HG03575 (cell line): ENCODE measurements around the gene KRTAP12-3.

Source experiments
- ATAC-seq: cut with Tn5 transposase; IDR thresholded peaks from one replicate; pipeline ENCODE4 v1.9.1; 2021; ENCODE audit not compliant: unreplicated experiment, insufficient number of reproducible peaks, low FRiP score; ENCODE audit errors: extremely low read depth

The KRTAP12-3 gene

DNA sequence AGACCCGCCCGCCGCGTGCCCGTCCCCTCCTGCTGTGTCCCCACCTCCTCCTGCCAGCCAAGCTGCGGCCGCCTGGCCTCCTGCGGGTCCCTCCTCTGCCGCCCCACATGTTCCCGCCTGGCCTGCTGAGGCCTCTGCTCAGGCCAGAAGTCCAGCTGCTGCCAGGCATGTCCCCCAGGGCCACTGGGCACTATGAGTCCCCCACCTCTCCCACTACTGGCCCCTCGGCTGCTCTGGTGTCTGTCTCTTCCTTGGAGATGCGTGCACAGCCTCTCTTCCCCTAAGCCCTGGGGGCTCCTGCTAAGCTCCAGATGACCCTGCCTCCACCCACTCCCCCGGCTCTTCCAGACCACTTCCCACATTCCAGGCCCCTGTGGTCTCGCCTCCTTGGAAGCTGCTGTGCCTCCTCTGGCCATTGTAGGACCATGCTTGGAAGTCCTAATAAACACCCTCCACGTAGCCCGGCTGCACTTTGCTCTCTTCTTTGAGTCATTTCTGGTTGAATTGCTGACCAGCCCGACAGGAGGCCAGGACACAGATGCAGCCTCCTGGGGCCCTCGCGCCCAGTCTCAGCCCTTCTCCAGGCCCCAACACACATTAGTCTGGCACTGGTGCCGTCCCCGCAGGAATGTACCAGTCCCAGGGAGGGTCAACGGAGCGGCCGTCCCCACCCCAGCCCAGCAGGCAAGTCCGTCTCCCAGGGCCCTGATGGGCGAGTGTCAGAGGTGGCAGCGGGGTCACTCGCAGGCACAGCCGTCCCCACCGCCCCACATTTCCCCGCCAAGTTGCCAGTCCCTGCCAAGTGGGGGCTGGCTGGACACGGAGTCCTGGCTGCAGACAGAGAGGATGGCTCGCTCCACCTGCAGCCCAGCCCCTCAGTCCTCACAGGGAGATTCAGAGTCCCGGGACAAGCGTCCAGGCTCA lies 40.3 kb downstream of the KRTAP12-3 start:
- no peak for ATAC-seq

- no peak for ATAC-seq
Measured at GRCh38 chr21:44699502-44700001, 41.8 kb downstream of the KRTAP12-3 start.

GRCh38 chr21:44700101-44701022 lies 42.6 kb downstream of the KRTAP12-3 start:
- ATAC-seq = no peak

DNA sequence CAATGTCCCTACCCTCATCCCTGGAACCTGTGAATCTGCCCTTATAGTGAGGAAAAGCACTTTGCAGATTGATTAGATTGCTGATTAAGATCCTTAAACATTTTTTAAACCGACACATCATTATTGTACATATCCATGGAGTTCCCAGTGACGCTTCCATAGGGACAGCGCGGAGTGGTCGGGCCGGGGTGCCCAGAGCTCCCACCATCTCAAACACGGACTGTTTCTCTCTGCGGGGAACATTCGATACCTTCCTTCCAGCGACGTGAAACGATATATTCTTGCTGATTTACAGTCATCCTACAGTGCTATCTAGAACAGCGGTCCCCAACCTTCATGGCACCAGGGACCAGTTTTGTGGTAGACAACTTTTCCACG lies 43.3 kb downstream of the KRTAP12-3 start:
- ATAC-seq = no peak

GRCh38 chr21:44701541-44701940 lies 43.8 kb downstream of the KRTAP12-3 start:
- no peak for ATAC-seq

DNA sequence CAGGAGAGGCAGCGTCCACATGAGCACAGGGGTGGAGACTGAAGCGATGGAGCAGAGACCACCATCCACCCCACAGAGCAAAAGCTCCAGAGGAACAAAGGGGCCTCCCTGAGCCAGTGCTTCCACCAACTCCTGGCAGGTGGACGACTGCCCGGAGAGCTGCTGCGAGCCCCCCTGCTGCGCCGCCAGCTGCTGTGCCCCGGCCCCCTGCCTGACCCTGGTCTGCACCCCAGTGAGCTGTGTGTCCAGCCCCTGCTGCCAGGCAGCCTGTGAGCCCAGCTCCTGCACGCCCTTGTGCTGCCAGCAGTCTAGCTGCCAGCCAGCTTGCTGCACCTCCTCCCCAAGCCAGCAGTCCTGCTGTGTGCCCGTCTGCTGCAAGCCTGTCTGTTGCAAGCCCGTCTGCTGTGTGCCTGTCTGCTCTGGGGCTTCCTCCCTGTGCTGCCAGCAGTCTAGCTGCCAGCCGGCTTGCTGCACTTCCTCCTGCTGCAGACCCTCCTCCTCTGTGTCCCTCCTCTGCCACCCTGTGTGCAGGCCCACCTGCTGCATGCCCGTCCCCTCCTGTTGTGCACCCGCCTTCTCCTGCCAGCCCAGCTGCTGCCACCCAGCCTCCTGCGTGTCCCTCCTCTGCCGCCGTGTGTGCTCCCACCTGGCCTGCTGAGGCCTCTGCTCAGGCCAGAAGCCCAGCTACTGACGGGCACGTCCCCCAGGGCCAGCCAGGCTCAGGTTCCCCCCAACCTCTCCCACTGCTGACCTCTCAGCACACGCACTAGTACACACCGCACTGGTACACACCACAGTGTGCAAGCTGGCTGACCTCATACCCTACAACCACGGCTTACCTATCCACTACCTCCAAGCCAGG lies 44.6 kb downstream of the KRTAP12-3 start:
- no peak for ATAC-seq

DNA sequence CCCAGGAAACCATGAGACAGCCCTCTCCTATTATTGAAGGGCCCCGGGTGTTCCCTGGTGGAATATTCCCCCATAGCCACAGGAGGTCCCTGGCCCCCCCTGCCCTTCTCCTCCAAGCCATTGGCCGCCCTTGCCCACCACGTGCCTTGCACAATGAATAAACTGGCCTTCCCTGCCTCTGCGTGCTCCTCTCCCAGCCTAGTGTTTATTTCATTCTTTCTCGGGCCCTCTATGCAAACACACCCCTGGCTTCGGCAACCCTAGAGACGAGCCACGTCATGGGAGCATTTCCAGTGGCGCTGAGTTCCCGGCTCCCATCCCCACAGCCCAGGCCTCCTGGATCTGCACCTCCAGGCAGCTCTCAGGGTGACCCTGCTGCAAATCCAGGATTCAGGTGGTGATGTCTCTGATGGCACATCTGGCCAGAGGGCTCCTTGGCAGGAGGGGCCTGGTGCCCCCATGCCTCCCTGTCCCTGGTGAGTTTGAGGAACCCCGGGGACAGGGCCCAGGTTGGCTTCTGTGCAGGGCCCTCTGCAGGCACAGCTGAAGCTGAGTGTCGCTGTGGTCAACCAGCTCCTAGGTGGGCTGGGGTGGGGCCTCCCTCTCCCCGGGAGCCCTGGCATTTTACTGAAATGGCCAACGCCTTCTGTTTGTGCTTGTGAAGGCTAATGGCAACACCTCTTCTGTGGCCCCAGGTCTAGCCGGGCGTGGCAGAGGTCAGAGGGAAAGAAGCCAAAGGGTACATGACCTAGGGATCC lies 45.4 kb downstream of the KRTAP12-3 start:
- no peak for ATAC-seq

- ATAC-seq = no peak
Measured at GRCh38 chr21:44703731-44704635, 46.3 kb downstream of the KRTAP12-3 start.

DNA sequence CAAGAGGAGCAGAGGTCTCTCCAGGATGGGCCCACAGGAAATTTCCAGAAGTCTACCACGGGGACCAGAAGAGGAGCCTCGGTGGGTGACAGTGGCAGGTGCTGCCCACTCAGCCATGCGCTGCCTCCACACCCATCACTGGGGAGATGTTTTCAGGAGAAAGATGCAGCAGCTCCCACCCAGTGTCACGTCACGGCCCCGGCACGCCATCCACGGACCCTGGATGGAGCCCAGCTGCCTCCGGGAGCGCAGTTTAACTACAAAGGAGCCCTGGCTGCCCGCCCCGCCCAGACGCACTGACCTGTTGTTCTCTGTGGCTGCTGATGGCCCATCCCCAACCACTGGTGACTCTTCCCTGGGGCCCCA lies 46.9 kb downstream of the KRTAP12-3 start:
- ATAC-seq = no peak

DNA sequence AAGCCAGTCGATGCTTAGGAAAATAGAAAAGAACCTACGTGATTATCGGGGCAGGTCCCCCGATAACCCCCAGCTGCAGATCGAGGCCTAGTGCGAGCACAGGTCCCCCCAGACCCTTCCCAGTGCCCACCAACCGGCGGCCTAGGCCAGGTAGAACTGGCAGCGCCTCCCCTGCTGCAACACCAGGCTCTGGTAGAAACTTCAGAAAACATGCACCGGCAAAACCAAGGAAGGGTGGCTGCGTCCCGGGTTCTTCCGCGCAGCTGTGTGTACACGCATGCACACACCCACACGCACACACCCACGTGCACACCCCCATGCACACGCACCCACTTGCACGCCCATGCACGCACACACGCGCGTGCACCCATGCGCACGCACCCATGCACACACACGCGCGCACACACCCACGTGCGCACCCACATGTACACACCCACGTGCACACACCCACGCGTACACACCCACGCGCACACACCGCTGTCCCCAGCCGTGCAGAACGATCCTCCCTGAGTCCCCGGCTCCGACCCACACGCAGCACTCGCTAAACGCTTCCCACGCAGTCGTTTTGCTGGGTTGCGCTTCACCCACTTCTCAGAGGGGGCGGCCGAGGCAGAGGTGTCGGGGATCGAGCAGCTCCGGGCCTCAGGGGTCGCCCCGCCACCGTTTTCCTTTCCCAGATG lies 48.4 kb downstream of the KRTAP12-3 start:
- no peak for ATAC-seq

DNA sequence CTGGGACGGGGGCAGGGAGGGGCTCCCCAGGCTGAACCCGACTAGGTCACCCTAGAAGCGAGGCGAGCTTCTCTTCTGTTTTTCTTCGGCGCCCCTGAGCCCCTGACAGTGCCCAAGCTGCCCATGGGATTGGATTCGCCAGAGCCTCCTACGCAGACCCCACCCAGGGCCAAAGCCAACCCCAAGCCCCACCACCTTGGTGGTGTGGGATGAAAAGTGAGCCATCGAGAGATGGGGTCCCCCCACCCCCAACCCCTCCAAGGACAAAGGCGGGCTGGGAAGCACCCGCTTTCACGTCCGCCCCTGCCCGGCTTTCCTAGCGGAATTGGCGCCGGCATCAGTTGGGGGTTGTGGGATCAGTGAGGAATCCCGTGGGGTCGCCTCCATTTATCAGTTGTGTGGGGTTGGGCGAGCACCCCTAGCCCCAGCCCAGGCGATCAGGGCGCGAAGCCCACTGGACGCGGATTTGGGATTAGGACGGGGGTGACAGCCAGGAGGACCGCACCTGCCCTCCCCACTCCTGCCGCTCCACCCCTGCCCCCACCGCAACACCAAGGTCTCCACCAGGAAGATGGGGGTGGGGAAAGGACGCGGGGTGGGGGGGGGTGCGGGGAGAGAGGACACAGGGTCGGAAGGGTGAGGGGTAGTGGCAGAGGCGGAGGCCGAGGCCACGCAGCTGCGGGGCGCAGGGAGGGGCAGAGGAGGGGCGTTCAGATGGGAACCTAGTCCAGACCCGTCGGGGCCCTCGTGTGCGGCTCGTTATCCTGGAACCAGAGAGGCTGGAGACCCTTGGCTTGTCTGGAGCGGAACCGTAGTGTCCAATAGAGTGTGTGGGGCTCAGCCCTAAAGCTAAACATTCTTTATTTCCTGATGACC lies 49.2 kb downstream of the KRTAP12-3 start:
- ATAC-seq = no peak
